Measurements from ENCODE around the gene IL13RA1.

Gene IL13RA1

GRCh38 chrX:118763489-118763888 lies 36.1 kb downstream of the IL13RA1 start:
- TF ChIP-seq ZFX (IDR thresholded peaks at IDR 0.05): no peak
- TF ChIP-seq CTCF (conservative IDR thresholded peaks at IDR 0.05): no peak

DNA sequence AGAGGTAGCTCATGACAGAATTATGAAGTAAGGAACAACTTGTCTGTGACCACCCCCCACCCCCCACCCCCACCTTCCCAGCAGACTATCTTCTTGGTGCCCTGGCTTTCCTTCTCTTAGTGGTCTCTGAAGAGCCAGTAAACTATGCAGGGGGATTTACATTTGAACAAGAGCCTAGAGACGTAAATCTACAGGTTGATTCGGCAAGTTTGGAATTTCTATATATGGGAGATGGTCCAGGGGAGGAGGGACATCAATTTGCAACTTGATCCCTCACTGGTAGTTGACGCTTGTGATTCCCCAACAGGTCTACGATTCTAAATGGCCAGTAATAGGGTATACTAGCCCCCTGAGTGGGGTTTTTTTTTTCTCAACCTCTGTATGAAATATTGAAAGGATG lies 36.7 kb downstream of the IL13RA1 start:
- TF ChIP-seq CTCF (conservative IDR thresholded peaks at IDR 0.05) (no peak), ZFX (IDR thresholded peaks at IDR 0.05) (no peak)
- no peak overlapping the region for H3K27ac ChIP-seq

More at GRCh38 chrX:118763489-118763888, 36.1 kb downstream of the IL13RA1 start:
- H3K27ac ChIP-seq: no peak overlapping the region

DNA sequence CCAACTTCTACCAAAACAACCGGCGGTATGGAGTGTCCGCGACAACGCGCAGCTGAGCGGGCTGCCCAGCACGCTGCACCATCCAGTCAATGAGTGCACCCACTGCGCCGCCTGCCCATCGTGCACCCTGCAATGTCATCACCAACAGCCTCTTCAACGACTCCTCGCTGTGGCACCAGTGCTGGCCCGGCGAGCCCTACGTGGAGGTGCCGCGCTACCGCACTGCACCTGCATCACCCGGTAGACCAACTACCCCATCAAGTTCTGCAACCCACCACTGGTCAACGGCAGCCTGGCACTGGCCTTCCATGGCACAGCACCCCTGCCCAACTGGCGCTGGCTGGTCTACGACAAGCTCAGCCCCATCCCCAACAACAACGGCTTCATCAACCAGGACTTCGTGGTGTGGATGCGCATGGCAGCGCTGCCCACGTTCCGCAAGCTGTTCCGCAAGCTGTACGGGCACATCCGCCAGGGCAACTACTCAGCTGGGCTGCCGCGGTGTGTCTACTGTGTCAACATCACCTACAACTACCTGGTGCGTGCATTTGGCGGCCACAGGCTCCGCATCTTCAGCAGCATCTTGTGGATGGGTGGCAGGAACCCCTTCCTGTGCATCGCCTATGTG lies 42.8 kb downstream of the IL13RA1 start:
- no peak for TF ChIP-seq ZFX (IDR thresholded peaks at IDR 0.05)
- no peak for TF ChIP-seq CTCF (conservative IDR thresholded peaks at IDR 0.05)
- no peak overlapping the region for H3K27ac ChIP-seq

DNA sequence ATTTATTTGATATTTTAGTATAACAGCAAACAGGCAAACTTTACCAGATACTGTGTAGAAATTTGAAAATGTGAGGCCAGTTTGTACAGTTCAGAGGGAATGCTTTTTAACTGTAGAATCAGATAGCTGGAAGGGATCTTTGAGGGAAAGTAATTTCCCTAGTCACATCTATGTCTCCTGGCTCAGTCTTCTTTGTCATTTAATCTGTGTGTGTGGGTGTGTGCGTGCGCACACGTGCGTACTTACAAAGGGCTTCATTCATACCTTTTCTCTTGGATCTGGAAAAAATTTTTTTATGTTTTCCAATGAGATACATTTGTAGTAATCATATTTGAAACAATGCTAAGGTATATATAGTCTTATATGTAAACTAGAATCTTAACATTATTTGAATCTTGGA lies 44.6 kb downstream of the IL13RA1 start:
- H3K27ac ChIP-seq: no peak overlapping the region
- TF ChIP-seq CTCF (conservative IDR thresholded peaks at IDR 0.05): no peak
- TF ChIP-seq ZFX (IDR thresholded peaks at IDR 0.05): no peak

- TF ChIP-seq ZFX (IDR thresholded peaks at IDR 0.05): no peak
- no peak for TF ChIP-seq CTCF (conservative IDR thresholded peaks at IDR 0.05)
- H3K27ac ChIP-seq: no peak overlapping the region
Measured at GRCh38 chrX:118773782-118774181, 46.4 kb downstream of the IL13RA1 start.

DNA sequence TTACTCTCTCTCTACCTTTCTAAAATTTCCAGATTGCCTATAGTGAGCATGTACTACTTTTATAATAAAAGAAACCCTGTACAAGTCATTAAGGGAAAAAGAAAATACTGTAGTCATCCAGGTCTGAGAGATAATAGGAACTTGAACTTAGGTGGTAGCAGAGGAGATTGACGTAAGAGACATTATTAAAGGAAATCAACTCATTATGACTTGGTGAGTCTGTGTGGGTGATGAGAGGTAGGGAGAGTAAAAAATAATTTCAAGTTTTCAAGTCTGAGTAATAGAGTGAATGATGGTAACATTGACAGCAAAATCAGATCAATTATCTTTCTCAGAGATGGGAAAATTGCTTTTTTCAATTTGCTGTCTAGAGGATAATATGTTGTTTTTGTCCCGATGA lies 52.2 kb downstream of the IL13RA1 start:
- TF ChIP-seq CTCF (conservative IDR thresholded peaks at IDR 0.05): no peak
- TF ChIP-seq ZFX (IDR thresholded peaks at IDR 0.05): no peak
- no peak overlapping the region for H3K27ac ChIP-seq

DNA sequence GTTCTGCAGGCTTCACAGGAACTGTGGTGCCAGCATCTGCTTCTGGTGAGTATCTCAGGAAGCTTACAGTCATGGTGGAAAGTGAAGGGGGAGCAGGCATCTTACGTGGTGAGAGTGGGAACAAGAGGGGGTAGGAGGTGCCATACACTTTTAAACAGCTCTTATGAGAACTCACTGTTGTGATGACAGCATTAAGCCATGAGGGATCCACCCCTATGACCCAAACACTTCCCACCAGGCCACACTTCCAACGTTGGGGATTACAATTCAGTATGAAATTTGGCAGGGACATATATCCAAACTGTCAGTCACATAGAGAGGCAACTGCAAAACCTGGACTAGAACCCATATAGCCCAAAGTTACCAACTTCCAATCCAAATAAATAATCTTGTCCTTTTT lies 53.1 kb downstream of the IL13RA1 start:
- TF ChIP-seq ZFX (IDR thresholded peaks at IDR 0.05): no peak
- no peak for TF ChIP-seq CTCF (conservative IDR thresholded peaks at IDR 0.05)
- no peak overlapping the region for H3K27ac ChIP-seq

Measured in C4-2B (cell line).